Activated CD4-positive, alpha-beta memory T cell treated with anti-CD3 and anti-CD28 coated beads for 36 hours (primary cell): ENCODE data around the gene SGSM1. TPM values are rescaled to one million over a fixed set of nuclear protein-coding genes. Genes with fewer than 3 reads are reported as not detected.

ENCODE experiments used
- CTCF ChIA-PET: fragments of 350-600 bp; sonication (Branson Sonifier 250); formaldehyde crosslinking; loops from one replicate; lab custom pipeline; 2021; ENCODE audit warnings: antibody characterized with exemption, inconsistent platforms; lab: Charles Lee
- POLR2A ChIA-PET: fragments of 350-600 bp; sonication (Branson Sonifier 250); formaldehyde crosslinking; loops from one replicate; lab custom pipeline; 2021; ENCODE audit warnings: antibody characterized with exemption; lab: Charles Lee
- DNase-seq: peaks from one replicate; pipeline ENCODE4 v3.0.0-alpha.2; 2020
- H3K27ac Mint-ChIP-seq: one replicate; pipeline ENCODE4 v1.8.0; 2021; ENCODE audit warnings: mixed read lengths
- H3K27me3 Mint-ChIP-seq: one replicate; pipeline ENCODE4 v1.8.0; 2021; ENCODE audit warnings: mixed read lengths
- H3K36me3 Mint-ChIP-seq: one replicate; pipeline ENCODE4 v1.8.0; 2021; ENCODE audit warnings: mixed read lengths
- H3K4me1 Mint-ChIP-seq: one replicate; pipeline ENCODE4 v1.8.0; 2021; ENCODE audit warnings: low read depth, mixed read lengths
- H3K4me3 Mint-ChIP-seq: one replicate; pipeline ENCODE4 v1.8.0; 2021; ENCODE audit warnings: mild to moderate bottlenecking, mixed read lengths
- H3K9me3 Mint-ChIP-seq: one replicate; pipeline ENCODE4 v1.8.0; 2021; ENCODE audit warnings: mixed read lengths
- intact Hi-C: fragments of 100-400 bp; cut with micrococcal nuclease; formaldehyde crosslinking; loops from one replicate; pipeline ENCODE4 v1.15.1; 2023
- total RNA-seq, 2 experiments: library from RNA; stranded (reverse); gene quantifications; one replicate each; pipeline ENCODE4 v1.2.3, GENCODE V29; 2021

Gene SGSM1
- total RNA-seq, 2 experiments from 2014 or later, result 0.29 to 0.38 TPM

DNA sequence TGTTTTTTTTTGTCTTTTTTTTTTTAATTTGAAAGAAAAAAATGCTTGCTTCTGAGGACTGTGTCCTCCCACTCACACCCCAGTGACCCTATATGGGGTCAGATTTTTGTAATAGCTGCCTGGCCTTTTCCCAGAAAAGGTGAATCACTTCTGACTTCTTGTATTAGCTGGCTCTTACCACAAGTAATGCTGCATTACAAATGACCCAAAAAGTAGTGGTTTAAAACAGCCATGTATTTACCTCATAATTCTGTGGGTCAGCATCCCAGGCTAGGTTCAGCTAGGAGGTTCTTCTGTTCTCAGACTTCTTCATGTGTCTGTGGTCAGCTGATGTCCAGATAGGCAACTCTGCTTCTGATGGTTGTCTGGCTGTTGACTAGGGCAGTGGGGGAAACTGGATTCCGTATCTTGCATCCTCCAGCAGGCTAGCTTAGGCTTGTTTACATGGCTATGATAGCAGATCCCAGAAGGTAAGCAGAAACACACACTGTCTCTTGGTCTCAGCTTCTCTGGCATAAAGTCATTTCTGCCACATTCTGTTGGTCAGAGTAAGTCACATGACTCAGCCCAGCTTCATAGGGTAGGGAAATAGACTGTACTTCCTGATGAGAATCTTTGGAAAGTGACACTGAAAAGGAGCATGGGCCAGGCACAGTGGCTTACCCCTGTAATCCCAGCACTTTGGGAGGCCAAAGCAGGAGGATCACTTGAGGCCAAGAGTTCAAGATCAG lies 121.0 kb downstream of the SGSM1 start:
- Mint-ChIP-seq H3K27ac (no peak overlapping the region), H3K4me3 (no peak overlapping the region), H3K9me3 (no peaks in the 10 kb centered on the region), H3K27me3 (peaks cover 5% of the 10 kb centered on the region), H3K4me1 (peaks cover 2% of the 10 kb centered on the region), H3K36me3 (peaks cover 2% of the 10 kb centered on the region)
- ChIA-PET POLR2A (no interaction called here), CTCF (interaction anchor here (1.1 to 2.3 kb wide), 4 partner anchors 10 to 124 kb away, joined by 3 to 10 read pairs (median 5); no protein-coding TSS in a partner anchor)
- intact Hi-C loops, result no loop called here
- DNase-seq, result no peak

DNA sequence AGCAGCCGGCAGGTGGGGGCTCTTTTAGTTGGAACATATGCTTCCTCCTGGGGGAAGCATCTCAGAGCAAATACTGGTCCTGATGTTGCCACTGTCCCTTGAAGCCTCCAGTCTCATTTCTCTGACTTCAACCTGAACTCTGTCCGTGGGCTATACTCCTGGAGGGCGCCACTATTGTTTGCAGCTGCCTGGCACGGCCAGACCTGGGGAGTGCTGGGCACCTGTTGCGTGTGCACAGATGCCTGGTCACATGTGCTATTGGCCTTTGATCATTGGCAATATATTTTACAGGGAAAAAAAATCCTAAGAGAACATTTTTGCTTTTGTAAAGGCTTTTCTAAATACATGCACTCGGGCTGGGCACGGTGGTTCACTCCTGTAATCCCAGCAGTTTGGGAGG lies 122.3 kb downstream of the SGSM1 start:
- H3K4me3 Mint-ChIP-seq, result no peak overlapping the region
- POLR2A ChIA-PET, result no interaction called here
- H3K9me3 Mint-ChIP-seq, result no peaks in the 10 kb centered on the region
- H3K27ac Mint-ChIP-seq, result no peak overlapping the region
- no peak for DNase-seq
- H3K4me1 Mint-ChIP-seq, result peaks cover 2% of the 10 kb centered on the region
- peaks cover 2% of the 10 kb centered on the region for H3K36me3 Mint-ChIP-seq
- CTCF ChIA-PET, result interaction anchor here (0.7 to 2.3 kb wide), 3 partner anchors 11 to 125 kb away, joined by 3 to 10 read pairs (median 6); no protein-coding TSS in a partner anchor
- H3K27me3 Mint-ChIP-seq, result peaks cover 6% of the 10 kb centered on the region
- intact Hi-C loops, result no loop called here

- ChIA-PET CTCF (interaction anchor here (1.0 to 1.5 kb wide), 2 partner anchors 118 to 120 kb away, joined by 3 to 6 read pairs; no protein-coding TSS in a partner anchor), POLR2A (no interaction called here)
- intact Hi-C loops, result no loop called here
- DNase-seq, result no peak
- no peaks in the 10 kb centered on the region for H3K9me3 Mint-ChIP-seq
- peaks cover 2% of the 10 kb centered on the region for H3K4me1 Mint-ChIP-seq
- H3K27ac Mint-ChIP-seq, result no peak overlapping the region
- H3K36me3 Mint-ChIP-seq, result no peaks in the 10 kb centered on the region
- peaks cover 6% of the 10 kb centered on the region for H3K27me3 Mint-ChIP-seq
- no peak overlapping the region for H3K4me3 Mint-ChIP-seq
These were observed 124.7 kb downstream of the SGSM1 start for GRCh38 chr22:24930678-24931077.

GRCh38 chr22:24935771-24936483 lies 129.9 kb downstream of the SGSM1 start:
- Mint-ChIP-seq H3K27me3 (peaks cover 5% of the 10 kb centered on the region), H3K4me1 (no peaks in the 10 kb centered on the region), H3K36me3 (no peaks in the 10 kb centered on the region), H3K4me3 (no peak overlapping the region), H3K9me3 (no peaks in the 10 kb centered on the region), H3K27ac (no peak overlapping the region)
- intact Hi-C loops, result no loop called here
- DNase-seq, result no peak
- POLR2A ChIA-PET, result no interaction called here
- CTCF ChIA-PET, result interaction anchor here (1.1 to 5.6 kb wide), 2 partner anchors 9 to 114 kb away, joined by 4 to 124 read pairs; no protein-coding TSS in a partner anchor

GRCh38 chr22:24937114-24937513 lies 131.1 kb downstream of the SGSM1 start:
- intact Hi-C loops, result no loop called here
- H3K4me3 Mint-ChIP-seq, result no peak overlapping the region
- H3K27me3 Mint-ChIP-seq, result peaks cover 3% of the 10 kb centered on the region
- H3K4me1 Mint-ChIP-seq, result no peaks in the 10 kb centered on the region
- ChIA-PET CTCF (interaction anchor here (0.6 to 5.6 kb wide), 5 partner anchors 10 to 120 kb away, joined by 3 to 124 read pairs (median 4); no protein-coding TSS in a partner anchor), POLR2A (interaction anchor here (0.6 kb wide), 1 partner anchor 73 kb away, joined by 4 read pairs; no protein-coding TSS in a partner anchor)
- no peaks in the 10 kb centered on the region for H3K36me3 Mint-ChIP-seq
- DNase-seq, result no peak
- H3K27ac Mint-ChIP-seq, result no peak overlapping the region
- no peaks in the 10 kb centered on the region for H3K9me3 Mint-ChIP-seq

- H3K27me3 Mint-ChIP-seq, result peaks cover 3% of the 10 kb centered on the region
- H3K4me3 Mint-ChIP-seq, result no peak overlapping the region
- peak; percentile 20 for DNase-seq
- intact Hi-C loops, result loop anchor here (2.0 kb wide), 2 partner anchors 110 to 118 kb away; no protein-coding TSS in a partner anchor
- no peaks in the 10 kb centered on the region for H3K4me1 Mint-ChIP-seq
- H3K36me3 Mint-ChIP-seq, result no peaks in the 10 kb centered on the region
- ChIA-PET CTCF (interaction anchor here (0.6 to 5.6 kb wide), 20 partner anchors 9 to 361 kb away, joined by 3 to 124 read pairs (median 4); no protein-coding TSS in a partner anchor), POLR2A (no interaction called here)
- no peak overlapping the region for H3K27ac Mint-ChIP-seq
- no peaks in the 10 kb centered on the region for H3K9me3 Mint-ChIP-seq
These were observed 132.8 kb downstream of the SGSM1 start for GRCh38 chr22:24938741-24939341.

DNA sequence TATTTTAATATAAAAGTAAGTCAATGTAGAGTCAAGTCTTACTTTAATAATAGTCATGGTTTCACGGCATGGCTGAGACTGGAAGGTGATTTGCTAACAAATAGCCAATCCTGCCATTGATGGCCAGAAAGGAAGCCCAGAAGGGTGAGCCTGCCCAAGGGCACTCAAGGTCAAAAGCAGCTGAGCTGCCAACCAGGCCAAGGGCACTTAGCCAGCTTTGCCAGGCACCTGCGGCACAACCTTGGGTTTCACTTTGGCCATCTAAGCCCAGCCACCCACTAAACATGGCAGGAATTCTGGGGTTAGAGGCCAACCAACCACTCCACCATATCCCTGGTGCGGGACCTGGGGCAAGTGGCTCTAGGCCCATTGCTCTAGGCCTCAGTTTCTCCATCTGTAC lies 136.3 kb downstream of the SGSM1 start:
- Mint-ChIP-seq H3K9me3 (no peaks in the 10 kb centered on the region), H3K36me3 (no peaks in the 10 kb centered on the region), H3K4me1 (no peaks in the 10 kb centered on the region), H3K27ac (no peak overlapping the region), H3K4me3 (no peak overlapping the region), H3K27me3 (peaks cover 14% of the 10 kb centered on the region)
- CTCF ChIA-PET, result interaction anchor here (11.0 kb wide), 1 partner anchor 110 kb away, joined by 210 read pairs; no protein-coding TSS in a partner anchor
- POLR2A ChIA-PET, result no interaction called here
- DNase-seq, result no peak
- intact Hi-C loops, result no loop called here

GRCh38 chr22:24944217-24944937 lies 138.4 kb downstream of the SGSM1 start:
- no peaks in the 10 kb centered on the region for H3K4me1 Mint-ChIP-seq
- no peak for DNase-seq
- intact Hi-C loops, result no loop called here

DNA sequence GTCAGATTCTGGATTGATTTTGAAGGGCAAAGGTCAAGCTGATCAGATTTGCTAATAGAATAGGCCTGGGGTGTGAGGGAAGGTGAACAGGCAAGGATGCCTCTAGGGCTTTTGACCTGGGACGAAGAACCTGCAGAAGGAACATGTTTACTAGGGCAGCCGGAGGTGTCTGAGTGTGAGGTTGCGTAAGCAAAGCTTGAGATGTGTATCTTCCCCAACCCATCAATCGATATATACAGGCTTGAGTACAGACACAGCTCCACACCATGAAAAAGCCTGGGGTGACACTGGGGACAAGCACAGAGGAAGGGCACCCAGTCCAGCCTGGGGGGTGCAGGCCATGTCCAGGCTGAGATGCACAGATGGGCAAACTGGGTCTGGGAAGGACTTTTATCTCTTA lies 139.4 kb downstream of the SGSM1 start:
- ChIA-PET POLR2A (no interaction called here), CTCF (interaction anchor here (11.0 kb wide), 1 partner anchor 107 kb away, joined by 210 read pairs; no protein-coding TSS in a partner anchor)
- DNase-seq, result no peak
- H3K4me3 Mint-ChIP-seq, result no peak overlapping the region
- no peaks in the 10 kb centered on the region for H3K36me3 Mint-ChIP-seq
- H3K9me3 Mint-ChIP-seq, result no peaks in the 10 kb centered on the region
- H3K4me1 Mint-ChIP-seq, result no peaks in the 10 kb centered on the region
- intact Hi-C loops, result no loop called here
- peaks cover 35% of the 10 kb centered on the region for H3K27me3 Mint-ChIP-seq
- no peak overlapping the region for H3K27ac Mint-ChIP-seq

More at GRCh38 chr22:24944217-24944937, 138.4 kb downstream of the SGSM1 start:
- CTCF ChIA-PET, result interaction anchor here (1.1 to 11.0 kb wide), 2 partner anchors 108 to 142 kb away, joined by 3 to 210 read pairs; no protein-coding TSS in a partner anchor
- Mint-ChIP-seq H3K27me3 (peaks cover 26% of the 10 kb centered on the region), H3K27ac (no peak overlapping the region), H3K4me3 (no peak overlapping the region), H3K36me3 (no peaks in the 10 kb centered on the region), H3K9me3 (no peaks in the 10 kb centered on the region)
- POLR2A ChIA-PET, result no interaction called here

DNA sequence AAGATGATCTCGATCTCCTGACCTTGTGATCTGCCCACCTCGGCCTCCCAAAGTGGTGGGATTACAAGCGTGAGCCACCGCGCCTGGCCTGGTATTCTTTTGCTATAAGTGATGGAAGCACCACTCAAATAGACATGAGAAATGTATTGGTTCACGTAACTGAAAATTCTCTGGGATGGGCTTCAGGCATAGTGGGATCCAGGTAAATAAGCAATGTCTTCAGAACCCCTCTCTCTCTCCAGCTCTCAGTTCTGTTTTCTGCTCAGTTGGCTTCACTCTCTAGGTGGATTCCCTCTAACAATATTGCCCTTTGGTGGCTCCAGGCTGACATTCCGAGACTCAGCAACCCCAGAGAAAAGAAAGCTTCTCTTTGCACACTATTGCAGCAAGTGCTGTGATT lies 141.4 kb downstream of the SGSM1 start:
- POLR2A ChIA-PET, result no interaction called here
- peaks cover 46% of the 10 kb centered on the region for H3K27me3 Mint-ChIP-seq
- intact Hi-C loops, result no loop called here

GRCh38 chr22:24947881-24948280 lies 141.9 kb downstream of the SGSM1 start:
- H3K9me3 Mint-ChIP-seq, result no peaks in the 10 kb centered on the region
- intact Hi-C loops, result no loop called here
- peaks cover 6% of the 10 kb centered on the region for H3K4me1 Mint-ChIP-seq
- DNase-seq, result no peak
- no peak overlapping the region for H3K4me3 Mint-ChIP-seq
- POLR2A ChIA-PET, result no interaction called here
- CTCF ChIA-PET, result interaction anchor here (0.9 to 11.0 kb wide), 2 partner anchors 9 to 104 kb away, joined by 3 to 210 read pairs; no protein-coding TSS in a partner anchor
- peaks cover 46% of the 10 kb centered on the region for H3K27me3 Mint-ChIP-seq
- no peak overlapping the region for H3K27ac Mint-ChIP-seq
- no peaks in the 10 kb centered on the region for H3K36me3 Mint-ChIP-seq

More for the DNA sequence above, 141.4 kb downstream of the SGSM1 start:
- no peak overlapping the region for H3K27ac Mint-ChIP-seq
- CTCF ChIA-PET, result interaction anchor here (0.9 to 11.0 kb wide), 2 partner anchors 8 to 105 kb away, joined by 3 to 210 read pairs; no protein-coding TSS in a partner anchor
- DNase-seq, result no peak
- H3K4me3 Mint-ChIP-seq, result no peak overlapping the region
- H3K36me3 Mint-ChIP-seq, result no peaks in the 10 kb centered on the region
- no peaks in the 10 kb centered on the region for H3K9me3 Mint-ChIP-seq
- H3K4me1 Mint-ChIP-seq, result peaks cover 6% of the 10 kb centered on the region
